K562 (cell line): ENCODE data around the gene TBC1D5.
A peak's percentile ranks its signal among the peaks of the same experiment; 100 is the strongest.

Experiments
- ATF1 ChIP-seq, 2 experiments: fragments of 450-650 bp in 1 of 2; IDR thresholded peaks; 2 replicates each; pipeline ENCODE4 v1.6.1; 2016; ENCODE audit warnings: missing compliant biosample characterization in 1 of 2, missing genetic modification characterization in 1 of 2
- JUNB ChIP-seq: fragments of 450-650 bp; formaldehyde crosslinking; conservative IDR thresholded peaks from 2 replicates; pipeline ENCODE4 v1.4.0; 2020; ENCODE audit warnings: mild to moderate bottlenecking
- POLR2A ChIP-seq: fragments of 450-650 bp; conservative IDR thresholded peaks from 2 replicates; pipeline ENCODE4 v1.6.1; 2016
- RAD21 ChIP-seq, 2 experiments: fragments of 250-450 bp in 1 of 2; fragments of 450-650 bp in 1 of 2; sonication (Bioruptor Pico) in 1 of 2; formaldehyde crosslinking in 1 of 2; IDR thresholded peaks in 1 of 2; conservative IDR thresholded peaks in 1 of 2; 2 replicates each; pipeline versions ENCODE4 v1.4.0 to v1.8.0; 2020 to 2022; ENCODE audit warnings: mild to moderate bottlenecking in 2 of 2, moderate library complexity in 1 of 2
- RAD51 ChIP-seq: fragments of 450-650 bp; IDR thresholded peaks from 2 replicates; pipeline ENCODE4 v1.7.1; 2016; ENCODE audit warnings: low read depth, mild to moderate bottlenecking, borderline replicate concordance
- SAP30 ChIP-seq: fragments of 200-600 bp; sonication (generic); IDR thresholded peaks from 2 replicates; pipeline ENCODE4 v1.6.1; 2012; ENCODE audit warnings: borderline replicate concordance, low read depth, mild to moderate bottlenecking, moderate library complexity, low read length, control low read depth, inconsistent platforms; ENCODE audit not compliant: insufficient read depth, poor library complexity, severe bottlenecking
- SRF ChIP-seq, 2 experiments: fragments of 250-450, 450-650 bp in 1 of 2; sonication (Bioruptor Pico) in 1 of 2; sonication (generic) in 1 of 2; formaldehyde crosslinking; IDR thresholded peaks; 2 replicates each; pipeline versions ENCODE4 v1.5.0 to v1.5.1; 2020 to 2022; ENCODE audit warnings: mild to moderate bottlenecking in 1 of 2, missing genetic modification reagents in 1 of 2
- YY1 ChIP-seq, 3 experiments: IDR thresholded peaks; 2 replicates each; pipeline ENCODE4 v1.6.1; 2011; ENCODE audit warnings: low read length in 2 of 3, mild to moderate bottlenecking in 2 of 3, moderate library complexity in 2 of 3, borderline replicate concordance in 1 of 3, control low read depth in 1 of 3, low read depth in 1 of 3; ENCODE audit not compliant: insufficient read depth in 3 of 3, insufficient replicate concordance in 2 of 3, control insufficient read depth in 1 of 3, insufficient read length in 1 of 3; ENCODE audit errors: extremely low read depth in 1 of 3
- TF ChIP-seq, protein P1 (sequence below), 3 experiments: IDR thresholded peaks in 2 of 3; conservative IDR thresholded peaks in 1 of 3; 2 replicates each; pipeline ENCODE4 v1.5.1; 2011 to 2012; ENCODE audit warnings: low read length in 3 of 3, mild to moderate bottlenecking in 3 of 3, control low read depth in 2 of 3, improper control_type of control experiment in 1 of 3, inconsistent platforms in 1 of 3, low read depth in 1 of 3, mixed read lengths in 1 of 3, moderate library complexity in 1 of 3; ENCODE audit not compliant: insufficient read depth in 2 of 3
- TF ChIP-seq, protein P2 (sequence below), 2 experiments: fragments of 450-650 bp; formaldehyde crosslinking in 1 of 2; IDR thresholded peaks; 2 replicates each; pipeline versions ENCODE4 v1.4.0 to v1.6.1; 2014 to 2020; ENCODE audit warnings: mild to moderate bottlenecking in 2 of 2, borderline replicate concordance in 1 of 2, low read depth in 1 of 2
- TF ChIP-seq, protein P3 (sequence below), 2 experiments: fragments of 450-650 bp in 1 of 2; sonication (generic) in 1 of 2; formaldehyde crosslinking in 1 of 2; IDR thresholded peaks in 1 of 2; conservative IDR thresholded peaks in 1 of 2; 2 replicates each; pipeline versions ENCODE4 v1.6.1 to v1.8.1; 2016 to 2023; ENCODE audit warnings: mild to moderate bottlenecking in 2 of 2, moderate library complexity in 2 of 2, inconsistent platforms in 1 of 2, missing genetic modification reagents in 1 of 2

DNA sequence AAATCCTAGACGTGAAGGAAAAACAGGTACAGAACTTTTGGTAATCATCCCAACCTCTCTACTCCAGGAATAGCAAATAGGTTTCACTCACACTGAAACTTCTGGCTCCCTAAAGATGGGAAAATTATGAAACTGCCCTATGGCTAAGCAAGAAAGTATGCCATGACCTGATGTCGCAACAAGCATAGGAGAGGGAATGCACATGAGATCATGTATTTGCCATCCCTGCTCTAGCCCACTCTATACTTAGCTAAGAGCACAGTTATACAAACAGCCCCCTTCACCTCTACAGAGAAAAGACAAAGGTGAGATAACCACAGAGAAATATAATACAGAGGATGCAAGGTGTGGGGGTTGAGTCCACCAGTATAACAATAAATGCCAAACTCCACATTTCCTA is 102.7 kb downstream of the TBC1D5 start:
- TF ChIP-seq, protein P1, sequence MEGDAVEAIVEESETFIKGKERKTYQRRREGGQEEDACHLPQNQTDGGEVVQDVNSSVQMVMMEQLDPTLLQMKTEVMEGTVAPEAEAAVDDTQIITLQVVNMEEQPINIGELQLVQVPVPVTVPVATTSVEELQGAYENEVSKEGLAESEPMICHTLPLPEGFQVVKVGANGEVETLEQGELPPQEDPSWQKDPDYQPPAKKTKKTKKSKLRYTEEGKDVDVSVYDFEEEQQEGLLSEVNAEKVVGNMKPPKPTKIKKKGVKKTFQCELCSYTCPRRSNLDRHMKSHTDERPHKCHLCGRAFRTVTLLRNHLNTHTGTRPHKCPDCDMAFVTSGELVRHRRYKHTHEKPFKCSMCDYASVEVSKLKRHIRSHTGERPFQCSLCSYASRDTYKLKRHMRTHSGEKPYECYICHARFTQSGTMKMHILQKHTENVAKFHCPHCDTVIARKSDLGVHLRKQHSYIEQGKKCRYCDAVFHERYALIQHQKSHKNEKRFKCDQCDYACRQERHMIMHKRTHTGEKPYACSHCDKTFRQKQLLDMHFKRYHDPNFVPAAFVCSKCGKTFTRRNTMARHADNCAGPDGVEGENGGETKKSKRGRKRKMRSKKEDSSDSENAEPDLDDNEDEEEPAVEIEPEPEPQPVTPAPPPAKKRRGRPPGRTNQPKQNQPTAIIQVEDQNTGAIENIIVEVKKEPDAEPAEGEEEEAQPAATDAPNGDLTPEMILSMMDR (IDR thresholded peaks at IDR 0.05 in 2 of 3, conservative IDR thresholded peaks at IDR 0.05 in 1 of 3; ENCODE audit: insufficient read depth in 2 of 3, low read depth in 1 of 3, low read length in 3 of 3) = no peak
- TF ChIP-seq SAP30 (no peak), RAD21 (CRISPR knock-in tag; conservative IDR thresholded peaks at IDR 0.05 in 1 of 2, IDR thresholded peaks at IDR 0.05 in 1 of 2) (no peak), POLR2A (no peak), RAD51 (no peak), ATF1 (CRISPR knock-in tag; IDR thresholded peaks at IDR 0.05) (no peak), ATF1 (tag; IDR thresholded peaks at IDR 0.05) (no peak), SRF (CRISPR knock-in tag; IDR thresholded peaks at IDR 0.05) (no peak), YY1 (IDR thresholded peaks at IDR 0.05; ENCODE audit: borderline replicate concordance in 1 of 3, control insufficient read depth in 1 of 3, extremely low read depth in 1 of 3, insufficient read depth in 3 of 3, insufficient read length in 1 of 3, insufficient replicate concordance in 2 of 3, low read depth in 1 of 3, low read length in 2 of 3) (no peak), JUNB (CRISPR knock-in tag) (no peak)
- TF ChIP-seq, protein P2, sequence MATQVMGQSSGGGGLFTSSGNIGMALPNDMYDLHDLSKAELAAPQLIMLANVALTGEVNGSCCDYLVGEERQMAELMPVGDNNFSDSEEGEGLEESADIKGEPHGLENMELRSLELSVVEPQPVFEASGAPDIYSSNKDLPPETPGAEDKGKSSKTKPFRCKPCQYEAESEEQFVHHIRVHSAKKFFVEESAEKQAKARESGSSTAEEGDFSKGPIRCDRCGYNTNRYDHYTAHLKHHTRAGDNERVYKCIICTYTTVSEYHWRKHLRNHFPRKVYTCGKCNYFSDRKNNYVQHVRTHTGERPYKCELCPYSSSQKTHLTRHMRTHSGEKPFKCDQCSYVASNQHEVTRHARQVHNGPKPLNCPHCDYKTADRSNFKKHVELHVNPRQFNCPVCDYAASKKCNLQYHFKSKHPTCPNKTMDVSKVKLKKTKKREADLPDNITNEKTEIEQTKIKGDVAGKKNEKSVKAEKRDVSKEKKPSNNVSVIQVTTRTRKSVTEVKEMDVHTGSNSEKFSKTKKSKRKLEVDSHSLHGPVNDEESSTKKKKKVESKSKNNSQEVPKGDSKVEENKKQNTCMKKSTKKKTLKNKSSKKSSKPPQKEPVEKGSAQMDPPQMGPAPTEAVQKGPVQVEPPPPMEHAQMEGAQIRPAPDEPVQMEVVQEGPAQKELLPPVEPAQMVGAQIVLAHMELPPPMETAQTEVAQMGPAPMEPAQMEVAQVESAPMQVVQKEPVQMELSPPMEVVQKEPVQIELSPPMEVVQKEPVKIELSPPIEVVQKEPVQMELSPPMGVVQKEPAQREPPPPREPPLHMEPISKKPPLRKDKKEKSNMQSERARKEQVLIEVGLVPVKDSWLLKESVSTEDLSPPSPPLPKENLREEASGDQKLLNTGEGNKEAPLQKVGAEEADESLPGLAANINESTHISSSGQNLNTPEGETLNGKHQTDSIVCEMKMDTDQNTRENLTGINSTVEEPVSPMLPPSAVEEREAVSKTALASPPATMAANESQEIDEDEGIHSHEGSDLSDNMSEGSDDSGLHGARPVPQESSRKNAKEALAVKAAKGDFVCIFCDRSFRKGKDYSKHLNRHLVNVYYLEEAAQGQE (IDR thresholded peaks at IDR 0.05; ENCODE audit: borderline replicate concordance) = no peak
- TF ChIP-seq, protein P2 (CRISPR knock-in tag; IDR thresholded peaks at IDR 0.05; ENCODE audit: low read depth) = no peak
- TF ChIP-seq, protein P3, sequence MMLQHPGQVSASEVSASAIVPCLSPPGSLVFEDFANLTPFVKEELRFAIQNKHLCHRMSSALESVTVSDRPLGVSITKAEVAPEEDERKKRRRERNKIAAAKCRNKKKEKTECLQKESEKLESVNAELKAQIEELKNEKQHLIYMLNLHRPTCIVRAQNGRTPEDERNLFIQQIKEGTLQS (IDR thresholded peaks at IDR 0.05) = peak; percentile 57
- TF ChIP-seq, protein P3 (CRISPR knock-in tag; conservative IDR thresholded peaks at IDR 0.05) = no peak
